ENCODE measurements around the gene GULP1. TPM values are rescaled to one million over a fixed set of nuclear protein-coding genes. Genes with fewer than 3 reads are reported as not detected.
"Not testable (repeated sequence)": the region's sequence is repeated elsewhere in the genome, so short reads cannot be mapped to it uniquely, and the experiment has no call there.

Gene GULP1
- polyA plus RNA-seq, 3 donors, result 64.1 to 70.4 (median 68.8) TPM

DNA sequence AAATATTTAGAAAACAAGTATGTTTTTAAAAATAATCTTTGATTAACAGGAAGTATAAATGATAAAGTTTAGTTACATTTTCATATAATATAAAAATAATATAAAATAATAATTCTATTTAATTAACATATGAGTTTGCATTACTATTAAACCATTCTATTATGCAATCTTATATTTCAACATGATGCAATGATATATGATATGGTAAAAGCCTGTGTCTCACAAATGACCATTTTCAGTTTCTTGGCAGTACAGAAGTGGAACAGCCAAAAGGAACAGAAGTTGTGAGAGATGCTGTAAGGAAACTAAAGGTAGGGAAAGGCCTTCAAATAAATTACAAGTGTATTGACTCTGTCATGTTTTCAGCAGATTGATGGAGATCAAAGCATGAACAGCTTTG lies 230.8 kb downstream of the GULP1 start:
- DNase-seq (ENCODE audit: low read depth in 3 of 3, low spot score in 2 of 3), result no peak

DNA sequence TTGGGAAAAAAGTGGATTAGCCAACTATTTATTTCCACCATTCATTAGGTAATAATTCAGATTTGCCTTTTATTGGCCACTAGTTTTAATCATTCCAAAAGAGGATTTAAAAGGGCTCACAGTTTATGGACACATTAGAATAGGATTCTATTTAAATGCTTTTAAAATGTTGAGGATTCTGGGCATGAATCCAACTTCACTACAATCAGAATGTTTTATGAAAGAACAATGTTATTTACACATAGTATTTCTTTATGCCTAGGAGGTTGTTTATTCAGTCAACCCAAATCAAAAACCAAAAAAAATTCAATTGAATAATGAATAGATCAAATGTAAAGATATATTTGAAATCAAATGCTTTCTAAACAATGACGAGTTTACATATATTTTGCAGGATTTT lies 232.2 kb downstream of the GULP1 start:
- no peak for DNase-seq (ENCODE audit: low read depth in 3 of 3, low spot score in 2 of 3)

DNA sequence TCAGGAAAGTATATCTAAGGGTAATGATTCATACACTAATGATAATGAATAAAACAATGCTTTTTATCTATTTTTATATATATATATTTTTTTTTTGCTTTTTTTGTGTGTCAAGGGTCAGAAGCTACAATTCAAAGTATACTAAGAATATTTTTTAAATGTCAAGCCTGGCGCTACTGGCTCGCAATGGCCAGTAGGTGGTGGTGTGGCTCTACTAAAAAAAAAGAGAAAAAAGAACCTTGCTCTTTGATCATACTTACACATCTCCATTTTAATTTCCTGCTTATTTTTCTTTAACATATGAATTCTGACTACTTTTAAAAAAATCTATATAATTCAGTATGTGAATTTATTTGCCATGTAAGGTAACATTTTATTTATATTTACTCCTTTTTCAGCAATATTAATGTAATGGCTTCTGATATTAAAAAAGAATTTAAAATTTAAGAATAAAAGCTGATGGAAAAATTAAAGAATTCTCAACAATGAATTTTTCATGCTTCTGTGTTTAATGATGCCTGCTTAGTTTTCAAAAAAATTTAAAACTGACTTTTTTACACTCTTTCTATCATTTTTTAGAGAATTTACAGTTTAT lies 232.9 kb downstream of the GULP1 start:
- DNase-seq (ENCODE audit: low read depth in 3 of 3, low spot score in 2 of 3), result peak in 1 of 3 donors; percentile 23

DNA sequence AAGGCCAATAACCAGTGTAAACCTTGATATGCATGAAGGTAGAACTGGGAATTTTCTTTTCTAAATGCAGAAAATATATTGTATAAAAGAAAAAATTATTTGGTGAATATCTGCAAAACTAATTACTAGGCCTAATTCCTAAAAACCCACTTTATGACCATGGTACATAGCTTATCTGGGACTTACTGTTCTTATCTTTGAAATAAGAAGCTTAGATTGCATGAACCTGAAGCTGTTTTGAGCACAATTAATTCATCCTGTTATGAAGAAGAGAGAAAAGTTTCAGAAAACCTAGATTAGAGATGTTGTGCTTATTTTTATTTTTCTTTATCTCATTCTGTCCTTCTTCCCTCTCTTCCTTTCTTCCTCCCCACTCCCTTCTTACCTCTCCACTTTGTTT lies 235.0 kb downstream of the GULP1 start:
- no peak for DNase-seq (ENCODE audit: low read depth in 3 of 3, low spot score in 2 of 3)

DNA sequence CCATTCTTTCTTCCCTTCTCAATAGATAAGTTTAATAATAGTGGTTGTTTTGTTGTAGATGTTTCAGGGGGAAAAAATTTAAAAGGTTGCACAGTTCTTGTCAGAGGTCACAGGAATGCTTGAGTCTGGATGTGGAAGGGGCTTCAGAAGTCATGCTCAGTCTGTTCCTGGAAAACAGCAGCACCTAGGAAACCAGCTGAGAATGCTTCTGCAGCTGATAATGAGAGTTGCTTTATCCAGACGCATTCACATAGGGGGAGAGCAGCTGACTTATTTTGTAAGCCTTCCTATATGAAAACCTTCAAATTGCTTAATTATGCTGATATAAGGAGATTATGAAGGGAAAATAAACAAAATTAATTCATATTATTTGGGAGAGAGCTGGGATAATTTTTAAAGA lies 235.5 kb downstream of the GULP1 start:
- no peak for DNase-seq (ENCODE audit: low read depth in 3 of 3, low spot score in 2 of 3)

DNA sequence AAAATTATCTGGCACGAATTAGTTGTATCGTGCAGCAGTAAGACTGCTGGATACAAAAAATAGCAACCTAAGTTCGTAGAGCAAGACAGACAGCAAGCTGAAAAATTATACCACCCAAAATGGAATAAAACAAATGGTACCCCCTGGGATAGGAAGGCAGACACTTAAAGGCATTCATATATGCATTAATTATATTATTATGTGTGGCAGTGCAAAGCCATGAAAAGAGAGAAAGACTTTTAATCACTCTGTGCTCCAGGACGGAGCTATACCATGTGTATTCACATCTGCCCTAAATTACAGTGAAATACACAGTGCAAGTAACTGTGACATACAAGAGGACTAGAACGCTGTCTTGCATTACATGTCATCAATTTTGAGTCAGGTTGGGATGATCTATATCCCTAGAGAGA lies 235.9 kb downstream of the GULP1 start:
- DNase-seq (ENCODE audit: low read depth in 3 of 3, low spot score in 2 of 3), result no peak

DNA sequence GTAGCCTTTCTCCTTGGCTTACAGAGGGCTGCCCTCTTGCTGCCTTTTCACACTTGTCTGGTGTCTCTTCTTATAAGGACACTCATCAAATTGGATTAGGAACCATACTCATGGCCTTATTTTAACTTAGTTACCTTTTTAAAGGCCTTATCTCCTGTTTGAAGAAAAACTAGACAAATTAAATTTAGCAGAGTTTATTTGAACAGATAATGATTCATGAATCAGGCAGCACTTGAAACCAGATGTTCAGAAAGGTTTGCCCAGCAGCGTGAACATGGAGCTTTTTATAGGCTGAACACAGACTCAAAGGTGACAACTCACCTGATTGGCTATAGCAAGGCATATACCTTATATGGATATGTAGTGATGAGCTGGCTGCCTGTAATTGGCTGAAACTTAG lies 238.0 kb downstream of the GULP1 start:
- DNase-seq (ENCODE audit: low read depth in 3 of 3, low spot score in 2 of 3), result no peak

DNA sequence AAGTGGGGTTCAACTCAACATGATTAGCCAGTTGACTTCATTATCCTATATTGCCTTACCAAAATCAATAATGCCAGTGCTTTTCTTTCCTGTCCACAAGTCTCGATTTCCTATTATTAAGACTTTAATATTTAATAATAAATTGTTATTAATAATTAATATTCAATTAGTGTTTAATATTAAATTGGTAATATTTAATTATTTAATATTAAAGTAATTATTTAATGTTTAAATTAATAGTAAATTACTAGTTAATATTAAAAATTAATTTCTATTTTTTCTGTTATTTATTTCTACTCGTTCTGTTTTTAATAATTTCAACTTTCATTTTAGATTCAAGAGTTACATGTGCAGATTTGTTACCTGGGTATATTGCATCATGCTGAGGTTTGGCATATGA lies 243.2 kb downstream of the GULP1 start:
- DNase-seq (ENCODE audit: low read depth in 3 of 3, low spot score in 2 of 3), result no peak

DNA sequence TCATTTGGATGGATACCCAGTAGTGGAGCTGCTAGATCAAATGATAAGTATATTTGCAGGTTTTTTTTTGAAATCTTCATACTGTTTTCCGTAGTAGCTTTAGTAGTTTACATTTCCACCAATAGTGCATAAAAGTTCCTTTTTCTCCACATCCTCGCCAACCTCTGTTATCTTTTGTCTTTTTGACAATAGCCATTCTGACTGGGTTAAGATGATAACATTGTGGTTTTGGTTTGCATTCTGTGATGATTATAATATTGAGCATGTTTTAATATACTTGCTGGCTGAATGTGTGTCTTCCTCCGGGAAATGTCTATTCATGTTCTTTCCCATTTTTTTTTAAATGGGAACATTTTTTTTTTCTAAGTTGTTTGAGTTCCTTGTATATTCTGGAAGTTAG lies 260.0 kb downstream of the GULP1 start:
- no peak for DNase-seq (ENCODE audit: low read depth in 3 of 3, low spot score in 2 of 3)

DNA sequence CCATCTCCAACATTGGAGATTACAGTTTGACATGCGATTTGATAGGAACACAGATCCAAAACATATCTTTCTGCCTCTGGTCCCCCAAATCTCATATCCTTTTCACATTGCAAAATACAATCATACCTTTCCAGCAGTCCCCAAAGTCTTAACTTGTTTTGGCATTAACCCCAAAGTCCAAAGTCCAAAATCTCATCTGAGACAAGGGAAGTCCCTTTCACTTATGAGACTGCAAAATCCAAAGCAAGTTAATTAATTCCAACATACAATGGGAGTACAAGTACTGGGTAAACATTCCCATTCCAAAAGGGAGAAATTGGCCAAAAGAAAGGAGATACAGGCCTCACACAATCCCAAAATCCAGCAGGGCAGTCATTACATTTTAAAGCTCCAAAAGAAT lies 265.4 kb downstream of the GULP1 start:
- no peak for DNase-seq (ENCODE audit: low read depth in 3 of 3, low spot score in 2 of 3)

DNA sequence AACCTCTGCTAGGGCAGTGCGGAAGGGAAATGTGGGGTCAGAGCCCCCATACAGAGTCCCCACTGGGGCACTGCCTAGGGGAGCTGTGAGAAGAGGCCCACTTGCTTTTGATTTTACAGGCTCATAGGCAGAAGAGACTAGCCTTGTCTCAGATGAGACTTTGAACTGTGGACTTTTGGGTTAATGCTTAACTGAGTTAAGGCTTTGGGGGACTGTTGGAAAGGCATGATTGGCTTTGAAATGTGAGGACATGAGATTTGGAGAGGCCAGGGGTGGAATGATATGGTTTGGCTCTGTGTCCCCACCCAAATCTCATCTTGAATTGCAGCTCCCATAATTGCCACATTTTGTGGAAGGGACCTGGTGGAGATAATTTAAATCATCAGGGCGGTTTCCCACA lies 267.8 kb downstream of the GULP1 start:
- not testable (repeated sequence) for DNase-seq (ENCODE audit: low read depth in 3 of 3, low spot score in 2 of 3)

DNA sequence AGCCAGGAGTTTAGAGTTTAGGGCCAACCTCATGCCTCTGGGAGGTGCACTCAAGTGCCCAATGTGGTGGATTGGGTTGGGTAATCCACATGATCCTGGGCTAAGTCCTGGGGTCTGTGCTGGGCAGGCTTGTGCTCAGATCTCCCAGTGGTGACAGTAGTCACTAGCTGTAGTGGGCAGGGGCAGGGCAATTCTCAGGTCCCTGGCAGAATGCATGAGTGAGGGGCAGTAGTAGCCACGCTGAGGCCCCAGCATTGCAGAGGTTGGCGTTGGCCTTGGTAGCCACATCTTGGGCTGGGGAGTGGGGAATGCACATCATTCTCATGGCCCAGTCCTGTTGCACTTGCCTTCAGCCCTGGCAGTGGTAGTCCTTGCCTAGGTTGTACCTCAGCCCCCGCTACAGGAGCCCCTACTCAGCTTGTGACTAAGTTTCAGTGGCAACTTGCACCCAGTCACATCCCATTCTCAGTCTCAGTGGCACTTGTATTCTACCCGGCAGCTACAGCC lies 269.9 kb downstream of the GULP1 start:
- DNase-seq (ENCODE audit: low read depth in 3 of 3, low spot score in 2 of 3), result no peak

DNA sequence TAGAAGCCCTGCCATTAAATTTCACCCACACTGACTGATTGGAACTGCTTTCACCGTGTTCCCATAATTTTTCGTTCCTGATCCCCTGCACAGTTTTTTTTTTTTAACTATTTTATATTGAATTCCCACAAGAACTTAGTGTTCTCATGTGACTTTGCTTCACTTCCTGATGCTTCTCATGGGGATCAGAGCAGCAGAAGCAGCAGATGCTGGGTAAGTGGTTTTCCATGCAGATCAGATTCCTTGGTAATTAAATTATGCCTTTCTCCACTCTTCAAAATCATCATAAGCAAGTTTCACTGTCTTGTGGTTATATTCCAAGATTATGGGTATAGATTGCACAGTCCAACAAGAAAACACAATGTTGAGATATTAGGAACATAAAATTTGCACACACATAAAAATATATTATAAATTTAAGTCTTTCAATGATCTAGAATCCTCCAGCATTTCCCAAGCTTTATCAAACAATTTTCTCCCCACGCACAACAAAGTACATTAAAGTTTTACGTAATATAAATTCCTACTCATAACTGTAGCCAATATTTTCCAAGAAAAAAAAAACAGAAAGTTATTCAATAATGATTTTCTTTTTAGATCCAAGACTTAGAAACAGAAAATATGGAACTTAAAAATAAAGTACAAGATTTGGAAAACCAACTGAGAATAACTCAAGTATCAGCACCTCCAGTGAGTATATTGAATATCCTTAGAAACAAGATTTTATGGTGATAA lies 277.9 kb downstream of the GULP1 start:
- DNase-seq (ENCODE audit: low read depth in 3 of 3, low spot score in 2 of 3), result no peak

DNA sequence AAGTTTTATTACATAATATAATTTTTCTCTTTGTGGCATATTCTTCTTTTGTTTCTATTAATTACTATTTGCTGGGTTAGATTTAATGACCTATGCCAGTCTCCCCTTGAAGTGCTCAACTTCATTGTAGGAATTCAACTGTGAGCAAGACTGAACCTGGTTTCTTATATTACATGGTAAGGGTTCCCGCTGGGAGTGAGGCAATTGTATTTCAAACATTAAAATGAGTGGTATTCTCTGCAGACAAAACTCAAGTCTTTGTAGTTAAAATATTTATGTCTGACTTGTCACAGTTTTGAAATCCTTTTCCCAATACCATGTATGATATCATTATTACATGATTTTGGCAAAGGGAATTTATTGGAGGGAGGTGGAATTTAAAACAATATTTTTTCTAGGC lies 278.7 kb downstream of the GULP1 start:
- DNase-seq (ENCODE audit: low read depth in 3 of 3, low spot score in 2 of 3), result no peak

DNA sequence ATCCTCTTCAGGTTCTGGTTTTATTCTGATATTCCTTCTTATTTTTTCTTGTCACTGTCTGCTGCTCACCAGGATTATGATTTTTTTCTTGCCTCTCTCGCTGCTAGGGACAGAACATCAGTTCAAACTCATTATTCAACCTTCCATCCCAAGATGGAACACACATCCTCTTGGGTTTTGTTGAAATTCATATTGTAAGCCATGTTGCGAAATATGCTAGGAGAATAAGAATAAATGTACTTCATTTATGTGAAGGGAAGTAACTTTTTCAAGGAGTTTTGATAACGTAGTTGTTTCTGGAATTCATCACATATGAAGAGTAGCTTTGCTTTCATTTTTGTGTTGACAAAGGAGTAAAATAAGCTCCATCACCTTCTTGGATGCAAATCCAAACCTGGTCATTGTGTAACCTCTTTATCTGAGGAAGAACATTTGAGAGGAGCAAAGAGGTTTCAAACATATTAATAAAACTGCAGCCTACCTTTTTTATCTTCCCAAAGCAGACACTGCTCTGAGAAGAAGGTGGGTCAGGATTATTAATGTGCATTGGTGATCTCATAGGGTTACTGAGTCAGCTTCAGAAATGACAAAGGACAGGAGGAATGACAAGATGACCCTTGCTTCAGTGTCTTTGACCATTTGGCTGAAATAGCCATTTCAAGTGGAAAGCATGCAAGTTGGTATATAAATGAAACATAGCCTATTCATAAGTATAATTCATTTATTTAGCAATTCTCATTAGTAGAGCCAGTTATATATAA lies 280.0 kb downstream of the GULP1 start:
- no peak for DNase-seq (ENCODE audit: low read depth in 3 of 3, low spot score in 2 of 3)

DNA sequence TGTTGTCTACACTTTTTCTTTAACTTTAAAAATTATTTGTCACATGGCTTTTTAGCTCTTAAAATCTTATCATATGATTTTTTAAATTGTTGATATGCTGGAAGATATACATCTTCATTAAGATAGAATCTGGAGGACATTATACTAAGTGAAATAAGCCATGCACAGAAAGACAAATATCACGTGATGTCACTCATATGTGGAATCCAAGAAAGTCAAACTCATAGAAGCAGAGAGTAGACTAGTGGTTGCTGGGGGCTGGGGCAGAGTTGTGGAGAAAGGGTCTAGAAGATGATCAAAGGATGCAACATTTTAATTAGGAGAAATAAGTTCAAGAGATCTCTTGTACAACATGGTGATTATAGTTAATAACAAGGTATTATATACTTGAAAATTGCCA lies 280.9 kb downstream of the GULP1 start:
- no peak for DNase-seq (ENCODE audit: low read depth in 3 of 3, low spot score in 2 of 3)

DNA sequence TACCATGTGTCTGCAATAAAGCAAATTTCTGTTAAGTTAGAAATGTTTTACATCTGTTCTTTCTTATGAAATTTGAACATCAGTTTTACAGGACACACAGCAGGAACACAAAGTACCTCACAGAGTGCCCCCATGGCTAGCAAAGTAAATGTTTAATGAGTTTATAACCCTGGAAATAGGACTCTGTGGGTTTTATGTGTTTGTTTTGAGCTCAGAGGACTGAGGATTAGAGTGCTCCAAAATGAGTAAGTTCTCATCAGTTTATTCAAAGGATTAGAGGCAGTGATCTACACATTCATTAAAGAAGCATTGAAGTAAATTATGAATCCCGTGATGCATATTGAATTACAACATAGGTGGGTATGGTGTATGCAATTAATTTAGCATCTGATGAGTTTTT lies 281.8 kb downstream of the GULP1 start:
- no peak for DNase-seq (ENCODE audit: low read depth in 3 of 3, low spot score in 2 of 3)

DNA sequence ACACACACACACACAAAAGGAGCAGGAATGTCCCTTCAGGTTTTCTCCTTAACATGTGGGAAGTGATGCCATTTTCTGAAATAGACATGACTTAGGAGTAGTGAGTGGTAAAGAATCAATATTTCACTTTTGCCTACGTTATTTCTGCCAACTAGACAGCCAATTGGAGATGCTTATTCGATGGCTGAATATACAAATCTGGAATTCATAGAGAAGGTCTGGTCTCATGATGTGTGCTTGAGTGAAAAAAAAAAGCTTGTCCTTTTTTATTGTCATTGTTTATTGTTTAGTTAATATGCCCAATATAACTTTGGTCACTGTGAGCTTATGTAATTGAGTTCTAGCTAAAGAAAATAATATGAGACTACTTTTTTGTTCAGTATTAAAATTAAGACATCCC lies 284.3 kb downstream of the GULP1 start:
- no peak for DNase-seq (ENCODE audit: low read depth in 3 of 3, low spot score in 2 of 3)

DNA sequence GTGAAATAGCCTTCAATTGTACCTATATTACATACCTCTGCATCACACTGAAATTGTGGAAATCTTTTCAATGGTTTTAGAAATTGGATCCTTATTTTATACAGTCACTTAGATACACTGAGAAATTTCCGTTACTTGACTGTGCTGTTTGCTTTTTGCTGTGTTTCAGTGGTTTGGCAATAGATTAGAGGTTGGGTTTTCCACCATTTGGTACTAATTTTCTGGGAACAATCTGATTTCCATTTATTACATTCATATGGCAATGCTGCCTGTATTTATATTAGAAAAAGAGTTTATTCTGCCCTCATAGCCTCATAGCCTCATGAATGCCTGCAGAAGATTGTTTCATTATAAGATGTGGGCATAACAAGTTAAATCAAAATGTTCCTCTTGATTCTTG lies 285.0 kb downstream of the GULP1 start:
- DNase-seq (ENCODE audit: low read depth in 3 of 3, low spot score in 2 of 3), result no peak

DNA sequence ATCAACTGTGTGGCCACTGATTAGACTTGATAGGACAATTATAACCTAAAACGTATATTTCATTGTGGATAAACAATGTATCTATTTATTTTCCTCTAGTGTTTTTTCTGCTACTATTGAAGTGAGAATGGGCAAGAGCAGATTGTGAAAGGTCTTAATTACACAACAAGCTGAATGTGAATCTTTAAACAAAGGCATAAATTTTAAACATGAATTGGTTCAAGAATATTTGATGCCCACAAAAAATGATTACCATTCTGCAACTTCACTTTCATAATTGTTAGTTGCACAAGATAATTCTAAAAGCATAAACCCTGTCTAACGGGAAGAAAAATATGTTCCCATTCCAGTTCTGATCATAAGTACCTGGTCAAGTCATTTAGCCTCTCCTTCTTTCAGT lies 285.6 kb downstream of the GULP1 start:
- no peak for DNase-seq (ENCODE audit: low read depth in 3 of 3, low spot score in 2 of 3)

DNA sequence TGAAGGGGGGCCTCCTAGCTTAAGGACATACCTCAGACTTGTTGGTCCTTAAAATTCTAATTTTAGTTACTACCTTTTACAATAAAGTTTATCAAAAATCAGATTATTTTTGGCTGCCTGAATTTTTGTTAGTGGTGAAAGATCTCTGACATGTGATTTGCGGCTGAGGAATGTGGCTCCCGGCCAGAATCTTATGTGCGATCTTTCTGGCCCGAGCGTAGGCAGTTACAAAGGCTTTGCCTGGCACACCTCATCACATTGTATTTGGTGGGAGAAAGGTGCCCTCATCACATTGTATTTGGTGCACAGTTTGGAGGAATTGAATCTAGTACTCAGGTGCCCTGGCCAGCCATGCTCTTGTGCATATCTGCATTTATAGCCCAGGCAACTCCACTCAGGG lies 289.1 kb downstream of the GULP1 start:
- DNase-seq (ENCODE audit: low read depth in 3 of 3, low spot score in 2 of 3), result no peak

DNA sequence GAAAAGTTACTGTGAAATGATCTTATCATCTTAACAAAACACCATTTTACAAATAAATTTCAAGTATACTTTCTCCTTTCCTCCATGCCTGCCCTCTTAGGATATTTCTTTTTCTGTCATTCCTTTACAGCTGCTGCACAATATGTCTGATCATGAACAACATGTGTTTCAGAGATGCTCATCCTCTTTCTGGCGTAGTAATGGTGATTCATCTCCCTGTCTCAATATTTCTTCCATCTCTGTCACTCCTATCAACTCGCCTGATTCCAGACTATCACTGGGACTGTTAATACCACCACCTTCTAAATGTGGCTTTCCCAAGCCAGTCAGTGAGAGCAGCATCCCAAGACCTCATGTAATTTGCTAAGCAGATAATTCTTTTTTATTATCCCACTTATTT lies 290.5 kb downstream of the GULP1 start:
- no peak for DNase-seq (ENCODE audit: low read depth in 3 of 3, low spot score in 2 of 3)

All from right renal cortex interstitium (tissue), 3 donors.